HFFc6 (cell line): ENCODE results near the gene CCL1. TPM values are rescaled to one million over a fixed set of nuclear protein-coding genes. Genes with fewer than 3 reads are reported as not detected.

Experiments
- DNase-seq: peaks from one replicate; pipeline ENCODE4 v3.0.0-alpha.2; 2018
- H3K27ac Mint-ChIP-seq: 2 replicates; pipeline ENCODE4 v1.8.0; 2020; ENCODE audit warnings: mild to moderate bottlenecking, mixed read lengths
- H3K27me3 Mint-ChIP-seq: 2 replicates; pipeline ENCODE4 v1.8.0; 2021; ENCODE audit warnings: mild to moderate bottlenecking, moderate library complexity, mixed read lengths; ENCODE audit not compliant: insufficient read depth
- H3K36me3 Mint-ChIP-seq: 2 replicates; pipeline ENCODE4 v1.8.0; 2021; ENCODE audit warnings: low read depth, mixed read lengths
- H3K4me1 Mint-ChIP-seq: 2 replicates; pipeline ENCODE4 v1.8.0; 2020; ENCODE audit warnings: low read depth, mixed read lengths
- H3K4me3 Mint-ChIP-seq: 2 replicates; pipeline ENCODE4 v1.8.0; 2020; ENCODE audit warnings: mild to moderate bottlenecking, moderate library complexity, mixed read lengths
- H3K9me3 Mint-ChIP-seq: 2 replicates; pipeline ENCODE4 v1.8.0; 2020; ENCODE audit warnings: mild to moderate bottlenecking, mixed read lengths
- total RNA-seq, 6 experiments: library from RNA; stranded (reverse); fragmentation: NEBNext Ultra II Directional; extraction: Animal tissue kit (Norgen Biotek cat#: 25700); gene quantifications; 2 replicates in 1 of 6; 3 replicates in 5 of 6; pipeline ENCODE4 v1.2.3, GENCODE V29; 2021
- TF ChIP-seq, protein P1 (sequence below): fragments of 200-600 bp; sonication (generic); IDR thresholded peaks from 2 replicates; pipeline ENCODE4 v1.5.0; 2021; ENCODE audit warnings: antibody characterized with exemption, mild to moderate bottlenecking

Gene CCL1
- total RNA-seq, 6 experiments from 2014 or later = 0.55 TPM; not detected in 5

- H3K9me3 Mint-ChIP-seq = no peaks in the 10 kb centered on the region
- TF ChIP-seq, protein P1, sequence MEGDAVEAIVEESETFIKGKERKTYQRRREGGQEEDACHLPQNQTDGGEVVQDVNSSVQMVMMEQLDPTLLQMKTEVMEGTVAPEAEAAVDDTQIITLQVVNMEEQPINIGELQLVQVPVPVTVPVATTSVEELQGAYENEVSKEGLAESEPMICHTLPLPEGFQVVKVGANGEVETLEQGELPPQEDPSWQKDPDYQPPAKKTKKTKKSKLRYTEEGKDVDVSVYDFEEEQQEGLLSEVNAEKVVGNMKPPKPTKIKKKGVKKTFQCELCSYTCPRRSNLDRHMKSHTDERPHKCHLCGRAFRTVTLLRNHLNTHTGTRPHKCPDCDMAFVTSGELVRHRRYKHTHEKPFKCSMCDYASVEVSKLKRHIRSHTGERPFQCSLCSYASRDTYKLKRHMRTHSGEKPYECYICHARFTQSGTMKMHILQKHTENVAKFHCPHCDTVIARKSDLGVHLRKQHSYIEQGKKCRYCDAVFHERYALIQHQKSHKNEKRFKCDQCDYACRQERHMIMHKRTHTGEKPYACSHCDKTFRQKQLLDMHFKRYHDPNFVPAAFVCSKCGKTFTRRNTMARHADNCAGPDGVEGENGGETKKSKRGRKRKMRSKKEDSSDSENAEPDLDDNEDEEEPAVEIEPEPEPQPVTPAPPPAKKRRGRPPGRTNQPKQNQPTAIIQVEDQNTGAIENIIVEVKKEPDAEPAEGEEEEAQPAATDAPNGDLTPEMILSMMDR = no peak
- H3K27me3 Mint-ChIP-seq = peaks cover 5% of the 10 kb centered on the region
- H3K27ac Mint-ChIP-seq = no peak overlapping the region
- no peak for DNase-seq
- H3K4me1 Mint-ChIP-seq = no peaks in the 10 kb centered on the region
- no peak overlapping the region for H3K4me3 Mint-ChIP-seq
- no peaks in the 10 kb centered on the region for H3K36me3 Mint-ChIP-seq
These were observed 34.2 kb upstream of the CCL1 start for GRCh38 chr17:34397265-34397664.

GRCh38 chr17:34393401-34393800, 30.4 kb upstream of the CCL1 start:
- no peak overlapping the region for H3K4me3 Mint-ChIP-seq
- TF ChIP-seq, protein P1 = no peak
- no peaks in the 10 kb centered on the region for H3K9me3 Mint-ChIP-seq
- no peaks in the 10 kb centered on the region for H3K36me3 Mint-ChIP-seq
- peaks cover 3% of the 10 kb centered on the region for H3K27me3 Mint-ChIP-seq
- no peak for DNase-seq
- H3K4me1 Mint-ChIP-seq = no peaks in the 10 kb centered on the region
- H3K27ac Mint-ChIP-seq = no peak overlapping the region

DNA sequence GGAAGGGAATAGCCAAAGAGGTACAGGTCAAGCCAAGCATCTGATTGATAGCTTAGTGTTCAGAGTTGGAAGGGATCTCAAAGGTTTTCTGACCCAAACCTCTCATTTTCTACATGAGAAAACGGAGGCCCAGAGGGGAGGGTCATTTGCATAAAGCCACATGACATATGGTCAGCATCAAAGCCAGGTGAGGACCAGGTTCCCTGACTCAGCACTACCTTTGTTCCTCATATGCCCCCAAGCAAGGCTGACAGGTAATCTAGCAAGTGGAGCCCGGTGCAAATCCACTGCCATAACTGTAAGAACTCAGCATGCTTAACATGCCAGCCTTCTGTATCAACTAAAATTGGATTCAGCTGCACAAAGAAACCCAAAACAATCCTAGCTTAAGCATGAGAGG, 28.2 kb upstream of the CCL1 start:
- H3K9me3 Mint-ChIP-seq = no peaks in the 10 kb centered on the region
- no peak overlapping the region for H3K4me3 Mint-ChIP-seq
- H3K27me3 Mint-ChIP-seq = peaks cover 3% of the 10 kb centered on the region
- peaks cover 9% of the 10 kb centered on the region for H3K4me1 Mint-ChIP-seq
- no peaks in the 10 kb centered on the region for H3K36me3 Mint-ChIP-seq
- H3K27ac Mint-ChIP-seq = no peak overlapping the region
- TF ChIP-seq, protein P1 = no peak
- no peak for DNase-seq

GRCh38 chr17:34390649-34391048, 27.6 kb upstream of the CCL1 start:
- Mint-ChIP-seq H3K27ac (no peak overlapping the region), H3K27me3 (peaks cover 5% of the 10 kb centered on the region), H3K9me3 (no peaks in the 10 kb centered on the region), H3K4me3 (no peak overlapping the region), H3K36me3 (no peaks in the 10 kb centered on the region), H3K4me1 (peaks cover 9% of the 10 kb centered on the region)
- DNase-seq = no peak
- TF ChIP-seq, protein P1 = no peak

- TF ChIP-seq, protein P1 = no peak
- H3K27me3 Mint-ChIP-seq = peaks cover 5% of the 10 kb centered on the region
- H3K4me3 Mint-ChIP-seq = no peak overlapping the region
These were observed 26.2 kb upstream of the CCL1 start for GRCh38 chr17:34389126-34389750.

More at GRCh38 chr17:34389126-34389750, 26.2 kb upstream of the CCL1 start:
- Mint-ChIP-seq H3K27ac (no peak overlapping the region), H3K4me1 (peaks cover 9% of the 10 kb centered on the region), H3K9me3 (no peaks in the 10 kb centered on the region), H3K36me3 (no peaks in the 10 kb centered on the region)
- no peak for DNase-seq
